ENCODE results near the gene LHX2.

- TF ChIP-seq POLR2A (IDR thresholded peaks at IDR 0.05) = no peak
- TF ChIP-seq, protein P1, sequence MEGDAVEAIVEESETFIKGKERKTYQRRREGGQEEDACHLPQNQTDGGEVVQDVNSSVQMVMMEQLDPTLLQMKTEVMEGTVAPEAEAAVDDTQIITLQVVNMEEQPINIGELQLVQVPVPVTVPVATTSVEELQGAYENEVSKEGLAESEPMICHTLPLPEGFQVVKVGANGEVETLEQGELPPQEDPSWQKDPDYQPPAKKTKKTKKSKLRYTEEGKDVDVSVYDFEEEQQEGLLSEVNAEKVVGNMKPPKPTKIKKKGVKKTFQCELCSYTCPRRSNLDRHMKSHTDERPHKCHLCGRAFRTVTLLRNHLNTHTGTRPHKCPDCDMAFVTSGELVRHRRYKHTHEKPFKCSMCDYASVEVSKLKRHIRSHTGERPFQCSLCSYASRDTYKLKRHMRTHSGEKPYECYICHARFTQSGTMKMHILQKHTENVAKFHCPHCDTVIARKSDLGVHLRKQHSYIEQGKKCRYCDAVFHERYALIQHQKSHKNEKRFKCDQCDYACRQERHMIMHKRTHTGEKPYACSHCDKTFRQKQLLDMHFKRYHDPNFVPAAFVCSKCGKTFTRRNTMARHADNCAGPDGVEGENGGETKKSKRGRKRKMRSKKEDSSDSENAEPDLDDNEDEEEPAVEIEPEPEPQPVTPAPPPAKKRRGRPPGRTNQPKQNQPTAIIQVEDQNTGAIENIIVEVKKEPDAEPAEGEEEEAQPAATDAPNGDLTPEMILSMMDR (IDR thresholded peaks at IDR 0.05 in 8 of 11, conservative IDR thresholded peaks at IDR 0.05 in 3 of 11) = no peak
Measured at GRCh38 chr9:124044448-124044847, 32.9 kb downstream of the LHX2 start.
